Smooth muscle cell (in vitro differentiated cells): Measurements from ENCODE around the gene ADPRM. TPM values are rescaled to one million over a fixed set of nuclear protein-coding genes. Genes with fewer than 3 reads are reported as not detected.

ENCODE experiments used
- DNase-seq: peaks from one replicate; lab custom pipeline; 2025; ENCODE audit not compliant: unreplicated experiment; lab: John Stamatoyannopoulos, UW
- H2AFZ ChIP-seq: fragments of 200-600 bp; sonication (generic); 2 replicates; pipeline ENCODE4 v1.6.0; 2016; ENCODE audit warnings: antibody characterized with exemption, low read depth, mild to moderate bottlenecking
- H3F3A ChIP-seq: fragments of 200-600 bp; sonication (generic); 2 replicates; pipeline ENCODE4 v1.6.0; 2017; ENCODE audit warnings: antibody characterized with exemption, low read depth
- H3K27ac ChIP-seq: fragments of 200-600 bp; sonication (generic); 2 replicates; pipeline ENCODE4 v1.5.1; 2016; ENCODE audit warnings: low read depth, mild to moderate bottlenecking
- H3K27me3 ChIP-seq: fragments of 200-600 bp; sonication (generic); 2 replicates; pipeline ENCODE4 v1.6.1; 2016; ENCODE audit warnings: low read depth, mild to moderate bottlenecking
- H3K36me3 ChIP-seq: fragments of 200-600 bp; sonication (generic); 2 replicates; pipeline ENCODE4 v1.5.1; 2016; ENCODE audit warnings: low read depth
- H3K4me1 ChIP-seq: fragments of 200-600 bp; sonication (generic); 2 replicates; pipeline ENCODE4 v1.5.1; 2016; ENCODE audit warnings: low read depth
- H3K4me2 ChIP-seq: fragments of 200-600 bp; sonication (generic); 2 replicates; pipeline ENCODE4 v1.6.0; 2016; ENCODE audit warnings: mild to moderate bottlenecking
- H3K4me3 ChIP-seq: fragments of 200-600 bp; sonication (generic); 2 replicates; pipeline ENCODE4 v1.5.1; 2016; ENCODE audit warnings: mild to moderate bottlenecking
- H3K79me2 ChIP-seq: fragments of 200-600 bp; sonication (generic); 2 replicates; pipeline ENCODE4 v1.6.0; 2016; ENCODE audit warnings: low read depth, mild to moderate bottlenecking
- H3K9ac ChIP-seq: fragments of 200-600 bp; sonication (generic); 2 replicates; pipeline ENCODE4 v1.6.0; 2016; ENCODE audit warnings: low read depth
- H3K9me3 ChIP-seq: fragments of 200-600 bp; sonication (generic); replicated peaks from 2 replicates; pipeline ENCODE4 v1.5.1; 2016; ENCODE audit warnings: low read depth
- H4K20me1 ChIP-seq: fragments of 200-600 bp; sonication (generic); 2 replicates; pipeline ENCODE4 v1.6.0; 2016; ENCODE audit warnings: low read depth
- WGBS: methylation state at CpG from one replicate; pipeline ENCODE4 v1.1.7; 2016; ENCODE audit warnings: low lambda C conversion rate; 5-methylcytosine and 5-hydroxymethylcytosine counted together
- polyA plus RNA-seq: library from polyadenylated mRNA; unstranded; fragments of >200 nt; fragmentation: Nextera tagmentation; extraction: Ambion mirVana; gene quantifications from 2 replicates; pipeline ENCODE4 v1.2.1, GENCODE V29; 2016
- total RNA-seq: library from RNA; depleted of rRNA; stranded (reverse); fragments of >200 nt; gene quantifications from 2 replicates; pipeline ENCODE4 v1.2.3, GENCODE V29; 2014
- TF ChIP-seq, protein P1 (sequence below): fragments of 200-600 bp; sonication (generic); IDR thresholded peaks from 2 replicates; pipeline ENCODE4 v1.5.1; 2017; ENCODE audit warnings: borderline replicate concordance, mild to moderate bottlenecking, antibody characterized with exemption; ENCODE audit not compliant: insufficient read depth, poor library complexity, severe bottlenecking

The ADPRM gene
- total and polyA plus RNA-seq, 2 experiments from 2014 or later: 8.3 to 11.3 TPM

- no peak overlapping the region for H3K4me3 ChIP-seq
- no peaks in the 10 kb centered on the region for H3K79me2 ChIP-seq
- WGBS: 88% methylated on average over 8 of the region's 8 CpGs
- H3F3A ChIP-seq: no peaks in the 10 kb centered on the region
- H2AFZ ChIP-seq: no peak overlapping the region
- TF ChIP-seq, protein P1, sequence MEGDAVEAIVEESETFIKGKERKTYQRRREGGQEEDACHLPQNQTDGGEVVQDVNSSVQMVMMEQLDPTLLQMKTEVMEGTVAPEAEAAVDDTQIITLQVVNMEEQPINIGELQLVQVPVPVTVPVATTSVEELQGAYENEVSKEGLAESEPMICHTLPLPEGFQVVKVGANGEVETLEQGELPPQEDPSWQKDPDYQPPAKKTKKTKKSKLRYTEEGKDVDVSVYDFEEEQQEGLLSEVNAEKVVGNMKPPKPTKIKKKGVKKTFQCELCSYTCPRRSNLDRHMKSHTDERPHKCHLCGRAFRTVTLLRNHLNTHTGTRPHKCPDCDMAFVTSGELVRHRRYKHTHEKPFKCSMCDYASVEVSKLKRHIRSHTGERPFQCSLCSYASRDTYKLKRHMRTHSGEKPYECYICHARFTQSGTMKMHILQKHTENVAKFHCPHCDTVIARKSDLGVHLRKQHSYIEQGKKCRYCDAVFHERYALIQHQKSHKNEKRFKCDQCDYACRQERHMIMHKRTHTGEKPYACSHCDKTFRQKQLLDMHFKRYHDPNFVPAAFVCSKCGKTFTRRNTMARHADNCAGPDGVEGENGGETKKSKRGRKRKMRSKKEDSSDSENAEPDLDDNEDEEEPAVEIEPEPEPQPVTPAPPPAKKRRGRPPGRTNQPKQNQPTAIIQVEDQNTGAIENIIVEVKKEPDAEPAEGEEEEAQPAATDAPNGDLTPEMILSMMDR: no peak
- no peak overlapping the region for H3K9ac ChIP-seq
- H3K27me3 ChIP-seq: no peaks in the 10 kb centered on the region
- H4K20me1 ChIP-seq: no peaks in the 10 kb centered on the region
- no peak for DNase-seq
- H3K27ac ChIP-seq: no peak overlapping the region
- H3K4me2 ChIP-seq: no peak overlapping the region
- H3K36me3 ChIP-seq: no peaks in the 10 kb centered on the region
- H3K9me3 ChIP-seq: no peaks in the 10 kb centered on the region
- H3K4me1 ChIP-seq: no peaks in the 10 kb centered on the region
These were observed 46.1 kb downstream of the ADPRM start for GRCh38 chr17:10743316-10744009.

DNA sequence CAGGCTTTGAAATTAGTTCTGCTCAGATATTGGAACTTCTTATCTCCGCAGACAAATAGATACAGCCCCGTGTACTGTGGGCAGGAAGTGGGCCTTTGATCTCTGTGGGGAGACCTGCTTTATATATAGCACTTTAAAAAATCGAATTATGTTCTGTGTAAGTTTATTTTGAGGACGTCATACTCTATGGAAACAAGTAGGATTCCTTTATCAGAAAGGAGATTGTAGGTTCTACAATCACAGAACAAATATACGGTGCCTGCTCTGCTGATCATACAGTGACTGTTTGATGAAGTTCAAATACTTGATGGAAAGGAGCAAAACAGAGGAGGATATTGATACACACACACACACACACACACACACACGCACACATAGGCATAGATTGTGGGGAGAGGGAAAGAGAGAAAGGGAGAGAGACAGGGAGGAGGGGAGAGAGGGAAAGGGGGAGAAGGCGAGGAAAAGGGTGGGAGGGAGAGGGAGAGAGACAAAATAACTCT is 47.2 kb downstream of the ADPRM start:
- Histone ChIP-seq H3K36me3 (no peaks in the 10 kb centered on the region), H3F3A (no peaks in the 10 kb centered on the region), H3K79me2 (no peaks in the 10 kb centered on the region), H3K4me1 (no peaks in the 10 kb centered on the region), H3K27me3 (no peaks in the 10 kb centered on the region), H3K9me3 (no peaks in the 10 kb centered on the region), H3K9ac (no peak overlapping the region), H3K27ac (no peak overlapping the region), H3K4me2 (no peak overlapping the region), H4K20me1 (no peaks in the 10 kb centered on the region), H2AFZ (no peak overlapping the region), H3K4me3 (no peak overlapping the region)
- TF ChIP-seq, protein P1: no peak
- DNase-seq: no peak
- 53% methylated on average over 6 of the region's 7 CpGs for WGBS

DNA sequence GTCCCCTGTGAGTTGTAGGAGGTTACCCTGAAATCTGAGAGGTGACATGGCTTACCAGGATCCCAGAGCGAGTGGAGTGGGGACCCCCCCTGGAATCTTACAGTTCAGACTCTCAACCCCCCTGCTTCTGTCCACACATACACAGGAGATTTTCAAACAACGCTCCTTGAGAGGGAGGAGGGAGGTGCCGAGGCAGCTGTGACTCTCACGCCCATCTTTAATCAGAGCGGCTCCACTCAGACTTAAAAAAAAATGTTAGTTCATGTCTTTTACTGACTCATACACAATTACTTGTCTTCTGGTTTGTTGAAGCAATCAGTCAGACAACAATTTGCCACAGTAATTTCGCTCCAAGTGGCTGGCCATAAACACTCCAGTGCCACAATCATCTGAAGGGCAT is 47.8 kb downstream of the ADPRM start:
- no peak overlapping the region for H3K9ac ChIP-seq
- H2AFZ ChIP-seq: no peak overlapping the region
- DNase-seq: no peak
- no peaks in the 10 kb centered on the region for H3K27me3 ChIP-seq
- WGBS: 21% methylated on average over 6 of the region's 6 CpGs
- TF ChIP-seq, protein P1: no peak
- H3K36me3 ChIP-seq: no peaks in the 10 kb centered on the region
- no peaks in the 10 kb centered on the region for H3K9me3 ChIP-seq
- no peaks in the 10 kb centered on the region for H3K79me2 ChIP-seq
- no peaks in the 10 kb centered on the region for H3F3A ChIP-seq
- H3K4me2 ChIP-seq: peak overlapping the region; percentile 28
- no peaks in the 10 kb centered on the region for H3K4me1 ChIP-seq
- no peak overlapping the region for H3K4me3 ChIP-seq
- no peaks in the 10 kb centered on the region for H4K20me1 ChIP-seq
- H3K27ac ChIP-seq: no peak overlapping the region
